ENCODE data around the gene TSPO2. TPM values are rescaled to one million over a fixed set of nuclear protein-coding genes. Genes with fewer than 3 reads are reported as not detected.

The TSPO2 gene
- total RNA-seq, 1 experiment from 2014 or later, result not detected

- in situ Hi-C loops (cut with HindIII; ENCODE audit: low sequenced_read_pairs), result no loop called here
- no peak for DNase-seq (ENCODE audit: low spot score)
Observed at GRCh38 chr6:41047306-41047705, 5.0 kb downstream of the TSPO2 start.

DNA sequence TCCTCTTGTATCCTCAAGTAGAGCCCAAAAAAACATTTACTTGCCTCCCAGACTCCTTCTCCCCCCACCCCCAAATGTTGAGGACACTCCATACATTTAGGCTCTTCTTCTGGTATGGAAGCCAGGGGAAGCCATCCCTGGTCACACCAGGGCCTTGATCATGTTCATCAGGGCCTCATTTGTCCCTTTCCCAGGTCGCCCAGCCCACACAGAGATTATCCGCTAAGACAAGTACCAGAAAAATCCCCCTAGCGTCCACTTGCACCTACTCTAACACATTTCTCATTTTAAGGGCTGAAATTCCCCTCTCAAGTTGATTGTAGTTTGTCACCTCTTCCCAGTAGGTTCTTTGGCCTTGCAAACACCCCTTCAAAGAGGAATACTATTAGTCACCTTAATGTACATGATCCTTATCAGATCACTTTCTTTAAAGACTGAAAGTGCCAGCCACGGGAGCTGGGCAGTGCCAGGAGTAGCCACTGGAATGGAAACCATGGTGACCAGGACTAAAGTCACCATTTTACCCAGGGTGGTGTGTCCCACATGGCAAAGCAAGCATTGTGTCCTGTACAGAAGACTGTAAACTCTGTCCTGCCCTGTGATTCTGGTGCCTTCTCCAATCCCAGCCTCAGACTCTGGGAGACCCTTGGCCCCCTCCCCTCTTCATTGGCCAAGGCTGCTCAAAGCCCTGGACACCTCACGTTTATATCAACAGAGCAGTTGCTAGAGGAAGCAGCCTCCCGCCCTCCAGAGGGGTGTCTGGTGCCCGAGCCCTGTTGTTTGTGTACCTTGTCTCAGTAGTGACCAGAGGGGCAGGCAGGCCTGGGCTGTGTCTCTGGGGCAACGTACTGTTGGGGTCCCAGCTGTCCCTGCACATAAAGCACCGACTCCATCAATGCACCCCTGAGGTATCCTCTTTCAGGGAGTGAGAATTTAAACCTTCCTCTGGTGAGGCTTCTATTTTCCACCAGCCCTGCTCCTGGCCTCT, 5.8 kb downstream of the TSPO2 start:
- DNase-seq (ENCODE audit: low spot score), result no peak
- in situ Hi-C loops (cut with HindIII; ENCODE audit: low sequenced_read_pairs), result no loop called here

GRCh38 chr6:41049521-41049920, 7.3 kb downstream of the TSPO2 start:
- no peak for DNase-seq (ENCODE audit: low spot score)
- in situ Hi-C loops (cut with HindIII; ENCODE audit: low sequenced_read_pairs), result no loop called here

DNA sequence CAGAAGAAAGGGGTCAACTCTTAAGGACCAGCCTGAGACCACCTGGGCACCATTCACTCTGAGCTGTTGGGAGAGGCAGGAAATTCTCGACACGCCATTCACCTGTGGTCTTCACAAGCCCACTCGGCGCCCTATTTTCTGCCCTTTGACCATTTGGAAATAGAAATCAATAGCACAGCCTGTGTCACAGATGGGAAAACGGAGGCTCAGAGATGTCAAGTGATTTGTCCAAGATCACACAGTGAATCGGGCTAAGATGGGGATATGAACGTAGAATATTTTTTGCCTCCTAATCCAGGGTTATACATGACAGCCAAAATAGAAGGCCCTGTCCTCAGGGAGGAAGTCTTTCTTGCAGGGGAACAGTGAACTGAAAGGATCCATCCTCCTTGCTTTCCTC, 7.7 kb downstream of the TSPO2 start:
- in situ Hi-C loops (cut with HindIII; ENCODE audit: low sequenced_read_pairs), result no loop called here
- DNase-seq (ENCODE audit: low spot score), result no peak

DNA sequence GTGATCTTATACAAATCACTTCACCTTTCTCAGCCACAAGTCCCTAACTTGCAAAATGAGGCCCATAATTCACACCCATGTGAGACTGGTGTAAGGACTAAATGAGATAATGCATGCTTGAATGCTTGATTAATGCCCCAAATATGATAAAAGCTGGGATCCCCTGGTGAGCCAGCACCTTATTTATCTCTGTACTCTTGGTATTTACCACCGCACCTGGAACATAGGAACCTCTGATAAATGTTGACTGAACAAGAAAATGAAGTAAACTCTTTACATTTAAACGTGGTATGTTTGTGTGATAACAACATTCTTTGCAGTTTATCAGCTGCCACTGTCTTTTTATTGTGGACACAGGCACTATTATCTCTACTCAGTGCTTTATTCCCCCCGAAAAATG, 8.3 kb downstream of the TSPO2 start:
- in situ Hi-C loops (cut with HindIII; ENCODE audit: low sequenced_read_pairs), result no loop called here
- no peak for DNase-seq (ENCODE audit: low spot score)

- in situ Hi-C loops (cut with HindIII; ENCODE audit: low sequenced_read_pairs), result no loop called here
- no peak for DNase-seq (ENCODE audit: low spot score)
Observed at GRCh38 chr6:41051873-41052272, 9.6 kb downstream of the TSPO2 start.

DNA sequence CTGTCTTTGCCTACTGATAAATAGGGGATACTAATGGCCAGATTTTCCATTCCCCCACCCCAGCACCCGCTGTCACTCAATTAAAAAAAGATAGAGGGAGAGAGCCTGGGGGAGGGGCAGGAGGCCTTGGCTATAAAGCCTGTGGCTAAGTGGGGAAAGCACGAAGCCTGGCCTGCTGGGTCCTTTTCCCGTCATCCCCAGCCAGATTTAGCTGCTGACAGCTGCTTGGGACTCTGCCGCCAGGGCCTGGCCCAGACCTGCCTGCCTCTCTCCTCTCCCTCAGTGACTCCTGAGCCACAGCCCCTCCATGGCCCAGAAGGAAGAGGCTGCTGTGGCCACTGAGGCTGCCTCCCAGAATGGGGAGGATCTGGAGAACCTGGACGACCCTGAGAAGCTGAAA, 10.8 kb downstream of the TSPO2 start, which contains the start of gene APOBEC2:
Gene APOBEC2, plus strand, starts transcription at position 162 of the 400 bp plus-strand sequence. Its CDS starts 146 bp downstream, at position 308.
- in situ Hi-C loops (cut with HindIII; ENCODE audit: low sequenced_read_pairs), result no loop called here
- DNase-seq (ENCODE audit: low spot score), result no peak

DNA sequence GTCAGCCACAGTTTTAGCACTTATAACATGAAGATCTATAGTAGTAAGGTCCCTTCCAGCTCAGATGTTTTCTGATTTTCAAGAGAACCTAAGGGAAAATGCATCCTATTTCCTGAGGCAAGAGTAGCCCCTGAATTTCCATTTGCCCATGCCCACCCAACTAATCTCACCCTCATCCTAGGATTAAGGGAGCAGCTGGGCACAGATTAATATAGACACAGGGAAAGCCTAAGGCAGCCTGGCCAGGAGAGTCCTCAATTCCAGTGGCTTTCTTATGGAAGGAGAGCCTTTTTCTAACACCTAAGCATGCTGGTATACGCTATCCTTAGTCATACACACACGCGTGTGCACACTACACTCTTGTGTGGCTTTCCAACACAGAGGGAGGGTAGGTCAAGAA, 12.2 kb downstream of the TSPO2 start:
- no peak for DNase-seq (ENCODE audit: low spot score)
- in situ Hi-C loops (cut with HindIII; ENCODE audit: low sequenced_read_pairs), result no loop called here

GRCh38 chr6:41055149-41055548, 12.9 kb downstream of the TSPO2 start:
- DNase-seq (ENCODE audit: low spot score), result no peak
- in situ Hi-C loops (cut with HindIII; ENCODE audit: low sequenced_read_pairs), result no loop called here

DNA sequence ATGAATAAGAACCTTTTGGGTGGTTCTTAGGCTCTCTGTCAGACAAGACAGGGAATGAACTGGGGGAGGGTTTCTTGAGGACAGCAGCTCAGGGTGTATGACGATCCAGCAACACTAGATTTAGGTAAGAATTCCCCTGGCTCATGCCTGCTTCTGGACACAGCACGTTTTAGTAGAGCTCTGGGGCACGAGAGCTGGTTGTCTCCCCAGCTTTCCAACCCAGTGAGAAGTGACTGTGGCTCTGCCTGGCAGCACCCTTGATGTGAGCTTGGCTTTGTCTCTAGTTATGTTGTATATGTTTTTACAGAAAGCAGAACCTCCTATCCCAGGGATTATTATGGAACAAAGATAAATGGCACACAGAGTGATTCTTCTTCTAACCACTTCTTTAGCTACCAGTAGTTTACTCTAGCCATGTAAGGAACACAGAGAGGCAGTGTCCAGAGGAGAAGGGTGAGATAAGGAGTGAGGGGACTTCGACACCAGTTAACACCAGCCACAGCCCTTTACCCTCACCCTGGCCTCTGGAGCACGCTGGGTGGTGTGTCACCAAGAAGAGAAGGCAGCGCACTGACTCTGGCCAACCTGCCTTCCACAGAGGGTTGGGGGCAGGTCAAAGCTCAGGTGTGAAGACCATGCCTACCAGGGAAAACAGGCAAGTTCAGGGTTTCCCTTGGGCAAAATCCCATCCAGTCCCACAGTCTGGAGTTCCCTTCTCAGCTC, 14.7 kb downstream of the TSPO2 start:
- in situ Hi-C loops (cut with HindIII; ENCODE audit: low sequenced_read_pairs), result no loop called here

GRCh38 chr6:41058783-41059181, 16.5 kb downstream of the TSPO2 start:
- in situ Hi-C loops (cut with HindIII; ENCODE audit: low sequenced_read_pairs), result no loop called here
- no peak for DNase-seq (ENCODE audit: low spot score)

More for the DNA sequence above, 14.7 kb downstream of the TSPO2 start:
- no peak for DNase-seq (ENCODE audit: low spot score)

DNA sequence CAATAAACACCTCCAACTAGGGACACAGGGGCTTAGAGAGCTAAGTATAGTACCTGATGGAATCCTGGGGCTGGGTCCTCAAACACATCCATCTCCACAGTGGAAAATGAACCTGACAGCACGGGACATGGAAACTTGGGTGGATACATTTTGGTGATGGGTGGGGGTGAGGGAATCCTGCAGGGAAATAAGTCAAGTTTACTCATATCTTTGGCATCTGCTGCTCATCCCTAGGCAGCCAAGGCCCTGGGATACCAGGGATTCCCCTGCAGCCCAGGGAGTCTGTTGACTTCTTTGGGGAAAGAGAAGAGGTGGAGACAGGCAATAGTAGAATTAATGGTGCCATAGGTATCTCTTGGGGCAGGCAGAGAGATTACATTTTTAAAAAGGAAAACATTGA, 17.3 kb downstream of the TSPO2 start:
- in situ Hi-C loops (cut with HindIII; ENCODE audit: low sequenced_read_pairs), result no loop called here
- no peak for DNase-seq (ENCODE audit: low spot score)

- no peak for DNase-seq (ENCODE audit: low spot score)
- in situ Hi-C loops (cut with HindIII; ENCODE audit: low sequenced_read_pairs), result no loop called here
Observed at GRCh38 chr6:41061196-41061726, 19.0 kb downstream of the TSPO2 start.

GRCh38 chr6:41062056-41062455, 19.8 kb downstream of the TSPO2 start:
- in situ Hi-C loops (cut with HindIII; ENCODE audit: low sequenced_read_pairs), result no loop called here
- no peak for DNase-seq (ENCODE audit: low spot score)

DNA sequence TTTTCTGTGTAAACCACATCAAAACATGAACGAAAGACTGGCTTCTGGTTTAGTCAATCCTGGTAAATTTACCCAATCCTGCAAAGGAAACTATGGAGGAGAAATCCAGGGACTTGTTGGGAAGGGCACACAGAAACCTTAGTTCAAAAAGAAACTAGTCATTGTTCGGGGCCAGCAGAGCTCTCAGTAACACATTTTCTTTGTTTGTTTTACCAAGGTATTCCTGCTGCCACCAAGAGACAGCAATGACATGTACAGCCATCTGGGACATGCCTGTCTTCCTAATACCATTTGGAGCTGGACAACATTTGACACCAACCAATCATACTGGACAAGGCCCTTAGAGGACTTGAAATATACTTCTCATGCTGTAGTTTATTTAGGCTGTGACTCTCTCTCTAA, 21.6 kb downstream of the TSPO2 start:
- DNase-seq (ENCODE audit: low spot score), result no peak
- in situ Hi-C loops (cut with HindIII; ENCODE audit: low sequenced_read_pairs), result no loop called here

DNA sequence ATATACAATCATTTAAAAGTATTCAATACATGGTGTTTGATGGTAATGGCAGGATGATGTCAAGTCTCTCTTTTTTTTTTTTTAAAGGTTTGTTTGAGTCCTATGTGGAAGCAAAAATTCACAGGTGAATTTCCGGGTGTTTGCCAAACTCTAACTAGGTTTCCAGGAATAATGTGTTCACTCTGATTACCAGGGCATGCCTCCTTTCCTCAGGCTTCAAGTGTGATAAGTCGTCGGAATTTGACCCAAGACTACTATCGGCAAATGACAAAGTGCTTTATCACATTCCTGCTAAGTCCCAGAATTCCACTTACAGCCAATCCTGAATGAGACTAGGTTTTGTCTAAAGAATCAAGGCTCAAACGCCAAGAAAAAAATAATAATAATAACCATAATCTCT, 22.6 kb downstream of the TSPO2 start:
- in situ Hi-C loops (cut with HindIII; ENCODE audit: low sequenced_read_pairs), result no loop called here
- DNase-seq (ENCODE audit: low spot score), result no peak

DNA sequence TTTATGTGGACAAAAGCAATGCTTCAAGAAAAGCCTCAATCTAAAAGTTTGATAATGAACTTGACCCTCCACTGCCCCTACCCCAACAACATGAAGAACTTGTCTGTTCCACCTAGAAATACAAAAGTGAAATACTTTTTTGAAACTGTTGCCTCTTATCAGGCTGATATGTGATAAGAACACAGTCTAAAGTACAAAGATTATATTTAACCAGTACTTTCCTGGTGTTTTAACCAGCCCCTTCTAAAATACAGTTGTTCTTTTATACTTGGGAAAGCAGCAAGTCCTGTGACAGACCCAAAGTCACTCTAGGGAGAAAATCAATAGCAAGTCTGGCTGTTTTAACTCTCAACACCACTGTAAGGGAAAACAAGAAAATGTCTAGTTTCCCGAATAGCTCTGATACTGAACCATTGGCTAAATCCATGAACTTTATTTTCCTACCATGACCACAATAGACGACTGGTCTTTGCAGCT, 23.3 kb downstream of the TSPO2 start:
- in situ Hi-C loops (cut with HindIII; ENCODE audit: low sequenced_read_pairs), result no loop called here
- no peak for DNase-seq (ENCODE audit: low spot score)

GRCh38 chr6:41066867-41067304, 24.6 kb downstream of the TSPO2 start:
- in situ Hi-C loops (cut with HindIII; ENCODE audit: low sequenced_read_pairs), result no loop called here
- peak; percentile 89 for DNase-seq (ENCODE audit: low spot score)

- in situ Hi-C loops (cut with HindIII; ENCODE audit: low sequenced_read_pairs), result no loop called here
- no peak for DNase-seq (ENCODE audit: low spot score)
Observed at GRCh38 chr6:41071501-41071922, 29.2 kb downstream of the TSPO2 start.
